Measurements from ENCODE around the gene MDK. TPM values are rescaled to one million over a fixed set of nuclear protein-coding genes. Genes with fewer than 3 reads are reported as not detected.

MDK gene
- polyA plus RNA-seq, 1 donor from 2014 or later = 90.3 TPM

- Histone ChIP-seq H3K9ac (ENCODE audit: low read length) (no peak overlapping the region), H3K36me3 (ENCODE audit: insufficient read depth, low read length) (no peaks in the 10 kb centered on the region), H3K79me2 (replicated peaks; ENCODE audit: insufficient read depth, low read length) (no peaks in the 10 kb centered on the region), H2AFZ (ENCODE audit: low read depth, low read length) (no peak overlapping the region), H3K27ac (ENCODE audit: low read length) (no peak overlapping the region), H3K9me3 (ENCODE audit: low read length) (no peaks in the 10 kb centered on the region), H3K27me3 (ENCODE audit: insufficient read depth, low read depth, low read length) (no peaks in the 10 kb centered on the region), H3F3A (ENCODE audit: insufficient read depth, low read length, poor library complexity, severe bottlenecking) (no peaks in the 10 kb centered on the region), H3K4me3 (ENCODE audit: low read length) (no peak overlapping the region), H3K9me2 (ENCODE audit: insufficient read depth, low read length) (no peaks in the 10 kb centered on the region), H4K20me1 (ENCODE audit: insufficient read depth) (no peaks in the 10 kb centered on the region), H3K4me2 (ENCODE audit: low read length) (no peak overlapping the region)
- TF ChIP-seq SMC3 (conservative IDR thresholded peaks at IDR 0.05; ENCODE audit: poor library complexity) = no peak
- TF ChIP-seq EZH2 (IDR thresholded peaks at IDR 0.05; ENCODE audit: borderline replicate concordance, insufficient read depth, low read length, poor library complexity, severe bottlenecking) = no peak
- no peak for TF ChIP-seq POLR2AphosphoS5 (IDR thresholded peaks at IDR 0.05)
- TF ChIP-seq RAD21 (conservative IDR thresholded peaks at IDR 0.05) = no peak
- no peak for TF ChIP-seq TAF1 (IDR thresholded peaks at IDR 0.05; ENCODE audit: low read depth)
- TF ChIP-seq REST (IDR thresholded peaks at IDR 0.05; ENCODE audit: borderline replicate concordance) = no peak
- no peak for TF ChIP-seq CTCF (IDR thresholded peaks at IDR 0.05; ENCODE audit: poor library complexity, severe bottlenecking)
- TF ChIP-seq MXI1 (conservative IDR thresholded peaks at IDR 0.05; ENCODE audit: poor library complexity, severe bottlenecking) = no peak
- no peak for TF ChIP-seq EP300 (conservative IDR thresholded peaks at IDR 0.05; ENCODE audit: poor library complexity, severe bottlenecking)
Measured at GRCh38 chr11:46376258-46377050, 5.0 kb upstream of the MDK start.

GRCh38 chr11:46377290-46377689 is 4.2 kb upstream of the MDK start:
- Histone ChIP-seq H2AFZ (ENCODE audit: low read depth, low read length) (no peak overlapping the region), H3K27ac (ENCODE audit: low read length) (no peak overlapping the region), H3K4me3 (ENCODE audit: low read length) (no peak overlapping the region), H3K79me2 (replicated peaks; ENCODE audit: insufficient read depth, low read length) (peaks cover under 1% of the 10 kb centered on the region), H3F3A (ENCODE audit: insufficient read depth, low read length, poor library complexity, severe bottlenecking) (no peaks in the 10 kb centered on the region), H3K9me2 (ENCODE audit: insufficient read depth, low read length) (no peaks in the 10 kb centered on the region), H3K9ac (ENCODE audit: low read length) (no peak overlapping the region), H3K4me2 (ENCODE audit: low read length) (no peak overlapping the region), H4K20me1 (ENCODE audit: insufficient read depth) (no peaks in the 10 kb centered on the region), H3K27me3 (ENCODE audit: insufficient read depth, low read depth, low read length) (no peaks in the 10 kb centered on the region), H3K9me3 (ENCODE audit: low read length) (no peaks in the 10 kb centered on the region), H3K36me3 (ENCODE audit: insufficient read depth, low read length) (no peaks in the 10 kb centered on the region)
- TF ChIP-seq TAF1 (IDR thresholded peaks at IDR 0.05; ENCODE audit: low read depth) (no peak), EP300 (conservative IDR thresholded peaks at IDR 0.05; ENCODE audit: poor library complexity, severe bottlenecking) (no peak), POLR2AphosphoS5 (IDR thresholded peaks at IDR 0.05) (no peak), RAD21 (conservative IDR thresholded peaks at IDR 0.05) (no peak), MXI1 (conservative IDR thresholded peaks at IDR 0.05; ENCODE audit: poor library complexity, severe bottlenecking) (no peak), SMC3 (conservative IDR thresholded peaks at IDR 0.05; ENCODE audit: poor library complexity) (no peak), REST (IDR thresholded peaks at IDR 0.05; ENCODE audit: borderline replicate concordance) (no peak), EZH2 (IDR thresholded peaks at IDR 0.05; ENCODE audit: borderline replicate concordance, insufficient read depth, low read length, poor library complexity, severe bottlenecking) (no peak), CTCF (IDR thresholded peaks at IDR 0.05; ENCODE audit: poor library complexity, severe bottlenecking) (no peak)
